ENCODE data around the gene MAP3K20.

The MAP3K20 gene

DNA sequence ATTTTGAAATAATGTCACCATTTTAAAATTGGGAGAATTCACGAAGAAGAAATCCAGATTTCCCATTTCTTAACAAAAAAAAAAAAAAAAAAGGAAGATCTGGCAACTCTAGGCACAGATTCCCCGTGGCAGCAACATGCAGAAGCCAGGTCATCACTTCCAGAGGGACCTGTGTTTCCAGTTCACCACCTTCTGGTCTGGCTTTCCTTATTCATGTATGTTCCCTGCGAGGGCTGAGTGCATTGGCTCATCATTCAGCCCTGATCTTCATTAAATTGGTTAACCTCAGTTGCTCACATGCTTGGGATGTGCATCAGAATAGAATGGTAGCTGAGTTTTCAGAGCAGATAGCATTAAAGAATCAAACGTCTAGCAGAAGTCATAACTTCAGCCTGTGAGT lies 25.0 kb upstream of the MAP3K20 start:
- no peak for DNase-seq

- DNase-seq = no peak
Observed at GRCh38 chr2:173051463-173052215, 24.0 kb upstream of the MAP3K20 start.

- no peak for DNase-seq
Observed at GRCh38 chr2:173053043-173053699, 22.5 kb upstream of the MAP3K20 start.

DNA sequence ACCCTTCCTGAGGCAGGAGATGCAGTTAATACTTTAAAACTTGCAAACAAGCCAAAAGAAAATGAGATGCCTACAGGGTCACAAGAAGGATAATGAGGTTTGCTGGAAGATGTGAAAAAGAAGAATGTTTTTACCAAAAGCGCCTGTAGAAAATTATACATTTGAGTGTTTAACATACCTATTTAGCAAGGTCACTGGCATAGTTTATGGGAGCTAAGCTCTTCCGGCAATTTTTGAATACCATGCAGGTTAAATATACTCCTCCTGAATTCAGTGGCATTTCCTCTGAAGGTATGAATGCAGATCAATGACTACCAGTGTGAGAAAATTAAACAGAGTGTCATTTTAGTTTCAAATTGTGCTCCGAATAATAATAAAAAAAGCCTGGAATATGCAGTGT lies 21.2 kb upstream of the MAP3K20 start:
- no peak for DNase-seq

DNA sequence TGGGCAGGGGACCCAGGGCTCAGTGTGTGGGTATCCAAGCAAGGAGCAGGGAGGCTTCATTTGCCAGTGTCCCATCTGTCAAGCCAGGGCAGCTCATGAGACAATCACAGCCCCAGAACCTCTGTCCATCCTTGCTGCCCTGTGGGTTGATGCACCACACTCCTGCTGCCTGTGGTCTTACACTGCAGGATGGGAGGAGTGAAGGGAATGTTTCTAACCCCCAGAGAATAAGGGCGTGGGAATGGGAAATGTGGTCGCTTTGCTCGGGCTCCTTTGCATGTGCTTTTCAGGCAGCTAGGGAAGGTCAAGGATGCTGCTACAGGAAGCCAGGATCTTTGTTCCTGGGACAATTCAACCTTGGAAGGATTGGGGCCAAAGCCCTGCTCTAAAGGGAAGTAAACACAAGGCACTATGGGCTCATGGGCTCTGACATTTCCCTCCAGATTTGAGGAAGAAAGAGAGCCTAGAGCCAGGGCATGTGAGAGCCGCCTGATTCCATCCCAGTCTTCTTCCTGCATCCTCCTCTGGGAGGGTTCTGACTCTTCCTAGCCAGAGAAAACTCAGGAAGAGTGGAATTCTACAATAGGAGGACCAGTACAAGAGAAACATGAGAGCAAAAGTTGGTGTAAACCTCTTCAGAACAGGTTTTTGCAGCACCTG lies 18.8 kb upstream of the MAP3K20 start:
- DNase-seq = peak in 1 of 56 donors; percentile 0

- no peak for DNase-seq
Observed at GRCh38 chr2:173058097-173058496, 17.5 kb upstream of the MAP3K20 start.

GRCh38 chr2:173058673-173059072 lies 17.0 kb upstream of the MAP3K20 start:
- DNase-seq = no peak

GRCh38 chr2:173059292-173059691 lies 16.4 kb upstream of the MAP3K20 start:
- no peak for DNase-seq

GRCh38 chr2:173059971-173060461 lies 15.6 kb upstream of the MAP3K20 start:
- no peak for DNase-seq

- DNase-seq = no peak
Observed at GRCh38 chr2:173062801-173063200, 12.8 kb upstream of the MAP3K20 start.

GRCh38 chr2:173064151-173064805 lies 11.4 kb upstream of the MAP3K20 start:
- DNase-seq = no peak

DNA sequence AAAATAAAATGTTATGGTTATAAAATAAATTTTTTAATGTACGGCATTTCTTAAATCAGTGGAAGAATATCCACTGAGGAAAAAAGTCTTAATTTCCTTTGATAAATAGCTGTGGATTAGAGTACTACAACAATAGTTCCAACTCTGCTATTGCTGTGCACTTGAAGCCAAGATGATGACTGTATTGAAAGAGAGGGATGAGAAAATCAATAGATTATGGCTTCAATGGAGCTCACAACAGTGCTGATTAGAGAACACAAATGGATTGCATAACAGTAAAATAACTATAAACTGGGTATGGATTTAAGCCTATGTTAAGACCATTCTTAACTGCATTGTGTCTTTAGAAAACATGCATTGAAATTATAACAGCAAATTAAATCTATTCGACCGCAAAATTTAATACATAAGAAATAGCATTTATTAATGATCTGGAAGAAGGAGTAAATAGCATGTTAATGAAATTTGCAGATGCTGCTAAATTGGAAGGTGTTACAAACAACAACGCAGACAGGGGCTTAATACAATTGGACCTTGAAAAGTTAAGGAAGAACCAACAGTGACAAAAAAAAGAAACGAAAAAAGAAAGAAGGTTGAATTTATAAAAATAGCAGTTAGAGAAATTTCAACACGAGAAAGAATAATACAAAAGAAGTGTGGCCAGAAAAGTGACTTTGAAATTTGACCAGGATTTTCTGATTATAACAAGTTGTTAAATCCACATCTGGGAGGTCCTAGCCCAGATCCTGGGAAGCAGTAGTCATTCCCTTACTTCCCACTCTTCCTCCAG lies 8.6 kb upstream of the MAP3K20 start:
- DNase-seq = no peak

GRCh38 chr2:173075056-173075780 lies 428 bp upstream of the MAP3K20 start:
- peak in 2 of 56 donors; percentile 14 to 36 for DNase-seq

- DNase-seq = peak in 15 of 56 donors; percentile 8 to 44 (median 30)
Observed at GRCh38 chr2:173076581-173077345, 1.1 kb downstream of the MAP3K20 start.

GRCh38 chr2:173077506-173078177 lies 2.0 kb downstream of the MAP3K20 start:
- DNase-seq = no peak

DNA sequence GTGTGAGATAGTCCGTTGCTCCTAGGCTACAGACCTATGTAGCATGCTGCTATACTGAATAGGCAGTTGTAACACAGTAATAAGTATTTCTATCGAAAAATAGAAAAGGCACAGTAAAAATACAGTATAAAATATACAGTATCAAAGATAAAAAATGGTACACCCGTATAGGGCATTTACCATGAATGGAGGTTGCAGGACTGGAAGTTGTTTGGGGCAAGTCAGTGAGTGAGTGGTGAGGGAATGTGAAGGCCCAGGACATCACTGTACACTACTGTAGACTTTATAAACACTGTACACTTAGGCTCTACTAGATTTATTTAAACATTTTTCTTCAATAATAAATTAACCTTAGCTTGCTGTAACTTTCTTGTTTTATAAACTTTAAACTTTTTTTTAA lies 3.5 kb downstream of the MAP3K20 start:
- no peak for DNase-seq

- no peak for DNase-seq
Observed at GRCh38 chr2:173079973-173080860, 4.6 kb downstream of the MAP3K20 start.

All from nucleus accumbens (tissue), 56 donors.